Smooth muscle cell (in vitro differentiated cells): ENCODE measurements around the gene QSOX1. TPM values are rescaled to one million over a fixed set of nuclear protein-coding genes. Genes with fewer than 3 reads are reported as not detected.

Experiments
- DNase-seq: peaks from one replicate; lab custom pipeline; 2025; ENCODE audit not compliant: unreplicated experiment; lab: John Stamatoyannopoulos, UW
- H2AFZ ChIP-seq: fragments of 200-600 bp; sonication (generic); 2 replicates; pipeline ENCODE4 v1.6.0; 2016; ENCODE audit warnings: antibody characterized with exemption, low read depth, mild to moderate bottlenecking
- H3F3A ChIP-seq: fragments of 200-600 bp; sonication (generic); 2 replicates; pipeline ENCODE4 v1.6.0; 2017; ENCODE audit warnings: antibody characterized with exemption, low read depth
- H3K27ac ChIP-seq: fragments of 200-600 bp; sonication (generic); 2 replicates; pipeline ENCODE4 v1.5.1; 2016; ENCODE audit warnings: low read depth, mild to moderate bottlenecking
- H3K27me3 ChIP-seq: fragments of 200-600 bp; sonication (generic); 2 replicates; pipeline ENCODE4 v1.6.1; 2016; ENCODE audit warnings: low read depth, mild to moderate bottlenecking
- H3K36me3 ChIP-seq: fragments of 200-600 bp; sonication (generic); 2 replicates; pipeline ENCODE4 v1.5.1; 2016; ENCODE audit warnings: low read depth
- H3K4me1 ChIP-seq: fragments of 200-600 bp; sonication (generic); 2 replicates; pipeline ENCODE4 v1.5.1; 2016; ENCODE audit warnings: low read depth
- H3K4me2 ChIP-seq: fragments of 200-600 bp; sonication (generic); 2 replicates; pipeline ENCODE4 v1.6.0; 2016; ENCODE audit warnings: mild to moderate bottlenecking
- H3K4me3 ChIP-seq: fragments of 200-600 bp; sonication (generic); 2 replicates; pipeline ENCODE4 v1.5.1; 2016; ENCODE audit warnings: mild to moderate bottlenecking
- H3K79me2 ChIP-seq: fragments of 200-600 bp; sonication (generic); 2 replicates; pipeline ENCODE4 v1.6.0; 2016; ENCODE audit warnings: low read depth, mild to moderate bottlenecking
- H3K9ac ChIP-seq: fragments of 200-600 bp; sonication (generic); 2 replicates; pipeline ENCODE4 v1.6.0; 2016; ENCODE audit warnings: low read depth
- H3K9me3 ChIP-seq: fragments of 200-600 bp; sonication (generic); replicated peaks from 2 replicates; pipeline ENCODE4 v1.5.1; 2016; ENCODE audit warnings: low read depth
- H4K20me1 ChIP-seq: fragments of 200-600 bp; sonication (generic); 2 replicates; pipeline ENCODE4 v1.6.0; 2016; ENCODE audit warnings: low read depth
- WGBS: methylation state at CpG from one replicate; pipeline ENCODE4 v1.1.7; 2016; ENCODE audit warnings: low lambda C conversion rate; 5-methylcytosine and 5-hydroxymethylcytosine counted together
- polyA plus RNA-seq: library from polyadenylated mRNA; unstranded; fragments of >200 nt; fragmentation: Nextera tagmentation; extraction: Ambion mirVana; gene quantifications from 2 replicates; pipeline ENCODE4 v1.2.1, GENCODE V29; 2016
- total RNA-seq: library from RNA; depleted of rRNA; stranded (reverse); fragments of >200 nt; gene quantifications from 2 replicates; pipeline ENCODE4 v1.2.3, GENCODE V29; 2014
- TF ChIP-seq, protein P1 (sequence below): fragments of 200-600 bp; sonication (generic); IDR thresholded peaks from 2 replicates; pipeline ENCODE4 v1.5.1; 2017; ENCODE audit warnings: borderline replicate concordance, mild to moderate bottlenecking, antibody characterized with exemption; ENCODE audit not compliant: insufficient read depth, poor library complexity, severe bottlenecking

The QSOX1 gene
- total and polyA plus RNA-seq, 2 experiments from 2014 or later: 71.5 to 75.8 TPM

GRCh38 chr1:180167021-180167701 is 12.5 kb downstream of the QSOX1 start:
- Histone ChIP-seq H3K4me3 (no peak overlapping the region), H2AFZ (no peak overlapping the region), H3K4me1 (peaks cover 5% of the 10 kb centered on the region), H3K4me2 (no peak overlapping the region), H3K27ac (peak overlapping the region; percentile 40), H3K9ac (no peak overlapping the region), H3F3A (no peaks in the 10 kb centered on the region), H4K20me1 (peaks cover 32% of the 10 kb centered on the region), H3K27me3 (no peaks in the 10 kb centered on the region), H3K79me2 (peaks cover 9% of the 10 kb centered on the region), H3K36me3 (no peaks in the 10 kb centered on the region), H3K9me3 (no peaks in the 10 kb centered on the region)
- TF ChIP-seq, protein P1, sequence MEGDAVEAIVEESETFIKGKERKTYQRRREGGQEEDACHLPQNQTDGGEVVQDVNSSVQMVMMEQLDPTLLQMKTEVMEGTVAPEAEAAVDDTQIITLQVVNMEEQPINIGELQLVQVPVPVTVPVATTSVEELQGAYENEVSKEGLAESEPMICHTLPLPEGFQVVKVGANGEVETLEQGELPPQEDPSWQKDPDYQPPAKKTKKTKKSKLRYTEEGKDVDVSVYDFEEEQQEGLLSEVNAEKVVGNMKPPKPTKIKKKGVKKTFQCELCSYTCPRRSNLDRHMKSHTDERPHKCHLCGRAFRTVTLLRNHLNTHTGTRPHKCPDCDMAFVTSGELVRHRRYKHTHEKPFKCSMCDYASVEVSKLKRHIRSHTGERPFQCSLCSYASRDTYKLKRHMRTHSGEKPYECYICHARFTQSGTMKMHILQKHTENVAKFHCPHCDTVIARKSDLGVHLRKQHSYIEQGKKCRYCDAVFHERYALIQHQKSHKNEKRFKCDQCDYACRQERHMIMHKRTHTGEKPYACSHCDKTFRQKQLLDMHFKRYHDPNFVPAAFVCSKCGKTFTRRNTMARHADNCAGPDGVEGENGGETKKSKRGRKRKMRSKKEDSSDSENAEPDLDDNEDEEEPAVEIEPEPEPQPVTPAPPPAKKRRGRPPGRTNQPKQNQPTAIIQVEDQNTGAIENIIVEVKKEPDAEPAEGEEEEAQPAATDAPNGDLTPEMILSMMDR: no peak
- no peak for DNase-seq
- WGBS: 82% methylated on average over 8 of the region's 8 CpGs

DNA sequence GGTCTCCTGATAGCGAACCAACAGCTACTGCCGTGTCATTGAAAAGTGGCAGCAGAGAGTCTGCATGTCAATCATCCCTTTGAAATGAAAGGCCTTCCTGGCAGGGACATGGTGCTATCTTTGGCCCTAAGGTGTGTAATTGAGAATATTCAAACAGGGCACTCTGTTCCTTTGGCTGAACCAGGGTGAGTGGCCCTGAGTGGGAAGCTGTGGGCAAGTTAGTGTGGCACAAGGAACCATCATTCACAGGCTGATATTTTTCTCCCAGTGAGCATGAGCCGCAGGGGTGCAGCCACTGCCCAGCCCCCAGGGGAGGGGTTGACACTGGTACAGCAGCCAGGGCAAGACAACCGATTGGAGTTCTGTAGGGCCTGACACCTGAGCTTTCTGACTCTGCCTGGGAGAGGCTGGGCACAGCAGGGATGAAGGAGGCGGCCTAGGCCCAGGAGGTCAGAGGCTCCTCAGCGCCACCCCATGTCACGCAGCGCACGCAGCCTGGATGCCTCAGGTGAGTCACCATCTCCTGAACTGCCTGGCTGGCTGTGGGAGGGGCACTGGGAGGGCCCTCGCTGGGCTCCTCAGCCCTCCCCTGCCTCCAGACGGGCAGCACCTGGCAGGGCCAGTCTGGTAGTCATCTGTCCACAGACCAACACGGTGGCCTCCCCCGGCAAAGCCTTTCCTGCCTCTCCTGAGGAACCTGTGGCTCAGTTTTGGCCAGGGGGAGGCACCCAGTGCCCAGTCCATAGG is 13.2 kb downstream of the QSOX1 start:
- H3K27me3 ChIP-seq: no peaks in the 10 kb centered on the region
- no peaks in the 10 kb centered on the region for H3K36me3 ChIP-seq
- peaks cover 33% of the 10 kb centered on the region for H4K20me1 ChIP-seq
- H3K4me1 ChIP-seq: peaks cover 5% of the 10 kb centered on the region
- peaks cover 9% of the 10 kb centered on the region for H3K79me2 ChIP-seq
- no peak overlapping the region for H2AFZ ChIP-seq
- no peak overlapping the region for H3K4me3 ChIP-seq
- 64% methylated on average over 13 of the region's 13 CpGs for WGBS
- TF ChIP-seq, protein P1: no peak
- H3K27ac ChIP-seq: peak overlapping the region; percentile 40
- no peak overlapping the region for H3K9ac ChIP-seq
- no peak for DNase-seq
- no peaks in the 10 kb centered on the region for H3F3A ChIP-seq
- no peaks in the 10 kb centered on the region for H3K9me3 ChIP-seq
- no peak overlapping the region for H3K4me2 ChIP-seq

GRCh38 chr1:180168786-180169639 is 14.3 kb downstream of the QSOX1 start:
- peaks cover under 1% of the 10 kb centered on the region for H3K79me2 ChIP-seq
- TF ChIP-seq, protein P1: peak; percentile 54
- no peak overlapping the region for H3K4me2 ChIP-seq
- WGBS: 77% methylated on average over 12 of the region's 12 CpGs
- peaks cover 24% of the 10 kb centered on the region for H4K20me1 ChIP-seq
- no peak overlapping the region for H3K9ac ChIP-seq
- peaks cover 5% of the 10 kb centered on the region for H3K4me1 ChIP-seq
- peak overlapping the region; percentile 40 for H3K27ac ChIP-seq
- H2AFZ ChIP-seq: no peak overlapping the region
- no peak overlapping the region for H3K4me3 ChIP-seq
- no peaks in the 10 kb centered on the region for H3K9me3 ChIP-seq
- DNase-seq: no peak
- H3K36me3 ChIP-seq: no peaks in the 10 kb centered on the region
- H3K27me3 ChIP-seq: no peaks in the 10 kb centered on the region
- H3F3A ChIP-seq: no peaks in the 10 kb centered on the region
